ENCODE results near the gene GNAL. TPM values are rescaled to one million over a fixed set of nuclear protein-coding genes. Genes with fewer than 3 reads are reported as not detected.

GNAL gene
- total RNA-seq, 2 donors from 2014 or later: 4.2 to 14.3 TPM

DNA sequence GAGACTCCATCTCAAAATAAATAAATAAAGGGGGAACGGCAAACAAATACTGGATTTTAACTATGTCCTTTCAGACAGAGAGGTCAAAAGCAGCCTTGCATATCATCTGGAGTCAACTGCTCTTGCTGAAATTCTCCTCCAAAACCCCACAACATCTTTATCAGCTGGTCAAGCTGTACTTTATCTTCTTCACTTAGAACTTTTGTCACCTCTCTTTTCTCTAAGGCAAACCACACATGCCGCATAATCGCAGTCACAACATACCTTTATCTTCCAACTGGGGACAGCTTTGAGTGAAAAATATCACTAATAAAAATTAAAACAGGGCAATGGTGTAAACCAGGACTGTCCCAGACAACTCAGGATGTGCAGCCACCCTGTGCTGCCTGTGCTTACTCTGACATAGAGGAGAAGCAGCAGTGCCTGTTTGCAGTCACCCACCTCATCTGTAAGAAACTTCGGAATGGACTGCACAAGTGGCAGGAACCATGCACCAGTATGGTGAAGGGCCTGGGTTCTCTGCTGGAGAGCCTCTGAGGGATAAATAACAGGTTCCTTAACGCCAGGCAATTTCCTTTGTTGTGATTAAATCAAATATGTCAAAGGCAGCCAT, 212.9 kb downstream of the GNAL start:
- no peaks in the 10 kb centered on the region for H3K9me3 ChIP-seq
- H3K27ac ChIP-seq: no peak overlapping the region
- intact Hi-C loops (cut with DNase I): no loop called here
- 82% methylated on average over 5 of the region's 5 CpGs for WGBS
- no peaks in the 10 kb centered on the region for H3K36me3 ChIP-seq
- no peaks in the 10 kb centered on the region for H3K4me1 ChIP-seq (replicated peaks)
- DNase-seq (ENCODE audit: low spot score): no peak
- H3K27me3 ChIP-seq (replicated peaks; ENCODE audit: insufficient read depth): no peaks in the 10 kb centered on the region
- TF ChIP-seq, protein P1, sequence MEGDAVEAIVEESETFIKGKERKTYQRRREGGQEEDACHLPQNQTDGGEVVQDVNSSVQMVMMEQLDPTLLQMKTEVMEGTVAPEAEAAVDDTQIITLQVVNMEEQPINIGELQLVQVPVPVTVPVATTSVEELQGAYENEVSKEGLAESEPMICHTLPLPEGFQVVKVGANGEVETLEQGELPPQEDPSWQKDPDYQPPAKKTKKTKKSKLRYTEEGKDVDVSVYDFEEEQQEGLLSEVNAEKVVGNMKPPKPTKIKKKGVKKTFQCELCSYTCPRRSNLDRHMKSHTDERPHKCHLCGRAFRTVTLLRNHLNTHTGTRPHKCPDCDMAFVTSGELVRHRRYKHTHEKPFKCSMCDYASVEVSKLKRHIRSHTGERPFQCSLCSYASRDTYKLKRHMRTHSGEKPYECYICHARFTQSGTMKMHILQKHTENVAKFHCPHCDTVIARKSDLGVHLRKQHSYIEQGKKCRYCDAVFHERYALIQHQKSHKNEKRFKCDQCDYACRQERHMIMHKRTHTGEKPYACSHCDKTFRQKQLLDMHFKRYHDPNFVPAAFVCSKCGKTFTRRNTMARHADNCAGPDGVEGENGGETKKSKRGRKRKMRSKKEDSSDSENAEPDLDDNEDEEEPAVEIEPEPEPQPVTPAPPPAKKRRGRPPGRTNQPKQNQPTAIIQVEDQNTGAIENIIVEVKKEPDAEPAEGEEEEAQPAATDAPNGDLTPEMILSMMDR (IDR thresholded peaks at IDR 0.05): no peak
- TF ChIP-seq POLR2AphosphoS5 (IDR thresholded peaks at IDR 0.05): no peak
- TF ChIP-seq POLR2A (IDR thresholded peaks at IDR 0.05): no peak
- H3K4me3 ChIP-seq: no peak overlapping the region

DNA sequence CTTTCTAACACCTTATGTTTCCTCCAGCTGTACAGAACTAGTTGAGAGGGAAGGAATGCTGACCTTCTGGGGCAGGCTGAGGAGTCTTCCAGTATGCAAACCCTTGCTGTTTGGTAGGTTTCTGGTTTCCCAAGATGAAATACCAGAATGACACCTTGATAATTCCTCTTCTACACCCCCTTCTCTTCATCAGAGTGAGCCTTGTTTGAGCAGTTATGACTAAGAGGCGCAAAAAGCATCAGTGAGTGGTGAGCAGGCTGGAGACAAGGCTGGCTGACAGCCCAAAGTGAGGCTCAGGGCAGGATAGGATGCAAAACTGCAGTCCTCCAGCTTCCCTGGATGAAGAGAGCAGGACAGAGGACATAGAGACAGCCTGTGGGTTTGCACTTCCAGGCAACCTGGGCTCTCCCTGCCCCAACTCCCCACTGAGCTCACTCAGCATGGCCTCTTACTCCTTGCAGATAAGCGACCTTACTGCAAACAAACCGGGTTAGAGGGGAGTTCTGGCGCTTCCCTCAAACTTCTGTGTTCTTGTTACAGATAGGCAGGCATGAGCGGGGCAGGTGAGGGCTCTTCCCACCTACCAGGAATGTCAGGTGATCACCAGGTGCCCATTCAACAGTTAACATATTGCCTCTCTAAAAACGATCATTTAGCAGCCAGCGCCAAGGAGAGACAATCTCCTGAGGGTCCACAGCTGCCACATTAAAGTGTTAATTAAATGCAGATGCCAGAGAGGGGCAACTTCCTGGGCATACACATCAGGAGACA, 213.6 kb downstream of the GNAL start:
- H3K36me3 ChIP-seq: no peaks in the 10 kb centered on the region
- TF ChIP-seq POLR2A (IDR thresholded peaks at IDR 0.05): no peak
- no peak for TF ChIP-seq POLR2AphosphoS5 (IDR thresholded peaks at IDR 0.05)
- TF ChIP-seq, protein P1 (IDR thresholded peaks at IDR 0.05): no peak
- no peaks in the 10 kb centered on the region for H3K9me3 ChIP-seq
- no peak for DNase-seq (ENCODE audit: low spot score)
- peaks cover 5% of the 10 kb centered on the region for H3K4me1 ChIP-seq (replicated peaks)
- WGBS: 60% methylated on average over 7 of the region's 7 CpGs
- H3K27me3 ChIP-seq (replicated peaks; ENCODE audit: insufficient read depth): no peaks in the 10 kb centered on the region
- no peak overlapping the region for H3K4me3 ChIP-seq
- intact Hi-C loops (cut with DNase I): no loop called here
- no peak overlapping the region for H3K27ac ChIP-seq

DNA sequence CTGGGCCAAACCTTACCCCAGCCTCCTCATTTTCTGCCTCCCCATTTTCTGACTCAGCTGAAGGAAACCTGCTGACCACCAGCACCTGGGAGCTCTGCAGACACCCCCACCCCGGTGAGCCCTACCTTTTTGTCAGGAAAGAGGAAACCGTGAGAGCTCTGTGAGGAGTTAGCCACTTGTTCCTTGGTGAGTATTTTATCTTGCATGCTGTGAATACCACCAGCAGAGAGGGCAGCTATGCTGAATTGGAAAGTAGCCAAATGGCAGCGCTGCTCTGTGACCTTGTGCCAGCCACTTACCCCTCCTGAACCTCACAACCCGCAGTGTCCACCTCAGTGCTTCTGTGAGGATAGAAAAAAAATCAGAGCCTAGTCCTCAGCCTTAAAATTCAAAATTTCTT, 216.5 kb downstream of the GNAL start:
- no peaks in the 10 kb centered on the region for H3K9me3 ChIP-seq
- 79% methylated on average over 4 of the region's 4 CpGs for WGBS
- no peak overlapping the region for H3K4me3 ChIP-seq
- DNase-seq (ENCODE audit: low spot score): no peak
- intact Hi-C loops (cut with DNase I): no loop called here
- H3K36me3 ChIP-seq: no peaks in the 10 kb centered on the region
- TF ChIP-seq POLR2A (IDR thresholded peaks at IDR 0.05): no peak
- TF ChIP-seq, protein P1 (IDR thresholded peaks at IDR 0.05): no peak
- H3K4me1 ChIP-seq (replicated peaks): peaks cover 5% of the 10 kb centered on the region
- no peak overlapping the region for H3K27ac ChIP-seq
- H3K27me3 ChIP-seq (replicated peaks; ENCODE audit: insufficient read depth): no peaks in the 10 kb centered on the region

DNA sequence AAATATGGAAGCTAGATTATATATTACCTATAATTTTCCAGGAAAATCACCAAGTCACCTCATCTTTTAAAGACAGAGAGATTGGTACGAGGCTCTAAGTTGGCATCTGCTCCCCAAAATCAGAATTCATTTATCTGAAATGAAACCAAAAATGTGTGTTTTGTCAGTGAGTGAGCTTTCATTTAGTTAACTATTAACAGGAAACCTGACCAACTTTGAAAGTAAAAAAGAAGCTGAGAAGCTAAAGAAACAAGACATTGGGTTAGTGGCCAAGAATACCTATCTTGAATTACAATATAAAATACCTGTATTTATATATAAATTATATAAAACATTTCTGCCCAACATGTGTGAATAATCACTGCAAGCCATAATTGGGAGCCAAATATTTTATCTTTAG, 217.1 kb downstream of the GNAL start:
- 84% methylated on average over 1 of the region's 1 CpG for WGBS
- H3K9me3 ChIP-seq: no peaks in the 10 kb centered on the region
- intact Hi-C loops (cut with DNase I): no loop called here

More for the DNA sequence above, 217.1 kb downstream of the GNAL start:
- no peak for DNase-seq (ENCODE audit: low spot score)
- Histone ChIP-seq H3K27ac (no peak overlapping the region), H3K27me3 (replicated peaks; ENCODE audit: insufficient read depth) (no peaks in the 10 kb centered on the region), H3K4me1 (replicated peaks) (peaks cover 5% of the 10 kb centered on the region), H3K36me3 (no peaks in the 10 kb centered on the region), H3K4me3 (no peak overlapping the region)
- TF ChIP-seq, protein P1 (IDR thresholded peaks at IDR 0.05): no peak
- TF ChIP-seq POLR2AphosphoS5 (IDR thresholded peaks at IDR 0.05) (no peak), POLR2A (IDR thresholded peaks at IDR 0.05) (no peak)
